Hepatic stellate cell (primary cell): ENCODE results near the gene RGS14.
"Not testable (repeated sequence)": the region's sequence is repeated elsewhere in the genome, so short reads cannot be mapped to it uniquely, and the experiment has no call there.

Source experiments
- DNase-seq: peaks from one replicate; pipeline ENCODE4 v3.0.0; 2011; ENCODE audit warnings: low spot score

RGS14 gene

DNA sequence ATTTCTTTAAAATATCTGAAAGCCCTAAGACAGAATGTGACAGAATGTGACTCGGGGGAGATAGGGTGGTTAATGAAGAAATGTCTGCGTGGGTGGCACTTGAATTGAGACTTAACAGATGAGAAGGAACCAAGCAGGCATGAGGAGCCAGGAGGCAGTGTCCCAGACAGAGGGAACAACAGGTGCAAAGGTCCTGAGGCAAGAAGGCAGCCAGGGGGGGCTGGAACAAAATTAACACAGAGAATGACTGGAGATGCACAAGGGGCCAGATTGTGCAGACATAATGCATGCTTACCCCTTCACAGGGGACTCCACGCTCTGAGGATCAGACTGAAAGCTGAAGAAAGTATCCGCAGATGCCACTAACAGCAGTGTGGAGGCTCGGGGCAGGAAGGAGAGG lies 8.0 kb upstream of the RGS14 start:
- no peak for DNase-seq

DNA sequence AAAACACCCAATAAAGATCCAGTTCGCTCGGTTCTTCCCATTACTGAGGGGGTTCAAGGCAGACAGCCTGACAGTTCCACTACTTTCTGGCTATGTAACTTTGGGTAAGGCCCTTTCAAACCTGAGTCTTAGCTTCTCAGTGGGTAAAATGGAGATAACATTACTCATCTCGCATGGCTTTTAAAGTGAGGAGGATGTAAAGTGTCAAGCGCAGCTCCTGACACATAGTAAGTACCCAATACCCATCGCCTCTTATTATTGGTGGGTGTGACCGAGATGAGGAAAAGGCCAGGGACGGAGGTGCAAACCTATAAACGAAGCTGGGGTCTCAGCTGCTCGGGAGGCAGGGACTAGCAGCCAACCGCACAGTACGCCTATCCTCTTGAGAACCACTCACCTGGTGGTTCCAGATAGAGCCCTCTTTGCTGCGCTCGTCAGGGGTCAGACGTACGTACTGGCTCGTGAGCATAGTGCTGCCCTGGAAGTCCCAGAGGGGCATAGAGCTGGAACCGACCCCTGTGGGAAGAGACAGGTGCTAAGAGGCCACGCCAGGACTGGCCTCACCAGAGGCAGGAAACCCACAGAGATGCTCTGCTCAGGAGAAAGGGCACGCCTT lies 6.8 kb upstream of the RGS14 start:
- no peak for DNase-seq

DNA sequence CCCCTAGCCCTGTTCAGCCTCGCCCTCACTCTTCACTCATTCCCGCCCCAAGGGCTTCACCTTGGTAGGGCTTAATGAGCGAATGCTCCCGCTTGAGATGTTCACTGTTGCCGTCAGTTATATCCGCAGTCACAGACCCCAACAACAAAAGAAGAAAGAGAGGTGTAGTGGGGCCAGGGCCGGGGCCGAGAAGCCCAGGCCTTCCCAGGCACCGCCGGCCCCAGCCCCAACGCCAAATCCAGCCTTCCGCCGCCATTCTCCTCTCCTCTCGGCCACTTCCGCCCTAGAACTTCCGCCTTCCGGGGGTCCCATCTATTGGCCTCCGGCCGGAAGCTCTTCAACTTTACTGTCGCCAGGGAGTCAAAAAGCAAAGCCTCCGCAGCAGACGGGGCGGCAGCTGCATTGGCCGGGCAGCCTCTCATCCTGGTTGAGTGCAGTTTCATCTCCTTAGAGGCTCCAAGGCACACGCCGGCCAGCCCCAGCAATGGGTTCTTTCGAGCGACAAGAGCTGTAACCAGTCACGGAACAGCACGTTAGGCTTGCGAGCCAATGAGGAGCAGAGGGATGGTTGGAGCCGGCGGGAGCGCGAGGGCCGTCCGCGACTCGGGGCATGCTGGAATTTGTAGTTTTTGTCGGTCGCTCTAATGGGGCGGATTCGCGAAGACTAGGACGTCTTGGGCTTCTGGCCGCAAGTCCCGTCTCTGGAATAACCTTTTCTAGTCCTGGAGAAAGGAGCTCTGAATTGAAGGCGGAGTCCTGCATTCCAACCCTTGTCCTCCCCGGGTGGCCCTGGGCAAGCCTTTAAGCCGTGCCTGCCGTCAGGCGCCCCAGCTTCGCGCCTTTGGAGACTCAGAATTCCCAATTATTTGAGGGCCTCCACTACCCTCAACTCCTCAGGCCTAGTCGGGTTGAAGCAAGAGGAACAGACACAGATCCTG lies 6.1 kb upstream of the RGS14 start, which contains the start of gene LMAN2:
Gene LMAN2 (minus strand): TSS at position 277 of the 938 bp plus-strand sequence. CDS start 21 bp downstream, at position 256.
- DNase-seq: peak; percentile 99

DNA sequence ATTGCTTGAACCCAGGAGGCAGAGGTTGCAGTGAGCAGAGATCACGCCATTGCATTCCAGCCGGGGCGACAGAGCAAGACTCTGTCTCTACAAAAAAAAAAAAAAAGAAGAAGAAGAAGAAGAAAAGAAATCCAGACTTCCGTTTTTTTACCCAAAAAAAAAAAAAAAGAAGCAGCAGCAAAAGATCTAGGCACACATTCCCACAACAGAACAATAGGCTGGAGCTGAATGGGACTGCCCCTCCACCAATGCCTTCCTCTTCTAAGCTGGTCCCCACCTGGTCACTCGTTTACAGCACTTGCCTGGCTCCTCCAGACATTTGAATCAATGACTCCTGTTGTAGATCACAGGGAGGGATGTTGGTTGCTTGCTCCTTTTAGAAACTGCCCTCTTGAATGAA lies 4.6 kb upstream of the RGS14 start:
- DNase-seq: no peak

DNA sequence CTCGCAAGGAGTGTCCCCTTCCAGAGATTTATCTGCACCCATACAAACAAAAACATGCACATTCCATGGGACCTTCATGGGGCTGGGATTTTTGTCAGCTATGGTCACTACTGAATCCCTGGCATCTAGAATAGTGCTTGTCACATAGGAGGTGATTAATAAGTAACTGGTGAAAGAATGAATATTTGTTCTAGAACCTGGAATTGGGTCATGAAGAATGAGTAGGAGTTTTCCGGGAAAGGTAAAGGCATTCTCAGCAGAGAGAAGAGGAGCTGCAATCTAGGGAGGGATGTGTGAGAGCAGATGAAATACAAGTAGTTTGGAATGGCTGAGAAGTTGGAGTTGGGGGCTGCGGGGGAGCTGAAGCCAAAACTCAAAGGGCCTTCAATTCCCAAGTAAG lies 3.5 kb upstream of the RGS14 start:
- no peak for DNase-seq

DNA sequence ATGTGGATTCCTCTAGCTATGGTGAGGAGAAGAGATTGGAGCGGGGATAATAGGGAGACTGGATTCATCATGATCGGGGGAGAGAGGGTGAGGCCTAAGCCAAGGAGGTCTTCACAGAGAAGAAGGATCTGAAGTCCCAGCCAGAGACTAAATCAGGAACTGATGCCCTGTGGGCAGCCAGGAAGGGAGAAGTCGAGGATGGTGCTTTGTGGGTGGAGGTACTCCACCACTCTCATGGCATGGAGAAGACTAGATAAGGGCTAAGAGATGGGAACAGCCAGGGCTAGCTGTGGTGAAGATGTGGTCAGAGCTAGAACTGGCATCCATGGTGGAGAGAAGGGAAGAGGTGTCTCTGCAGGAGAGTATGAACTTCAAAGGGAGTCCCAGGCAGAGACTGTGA lies 3.0 kb upstream of the RGS14 start:
- no peak for DNase-seq

DNA sequence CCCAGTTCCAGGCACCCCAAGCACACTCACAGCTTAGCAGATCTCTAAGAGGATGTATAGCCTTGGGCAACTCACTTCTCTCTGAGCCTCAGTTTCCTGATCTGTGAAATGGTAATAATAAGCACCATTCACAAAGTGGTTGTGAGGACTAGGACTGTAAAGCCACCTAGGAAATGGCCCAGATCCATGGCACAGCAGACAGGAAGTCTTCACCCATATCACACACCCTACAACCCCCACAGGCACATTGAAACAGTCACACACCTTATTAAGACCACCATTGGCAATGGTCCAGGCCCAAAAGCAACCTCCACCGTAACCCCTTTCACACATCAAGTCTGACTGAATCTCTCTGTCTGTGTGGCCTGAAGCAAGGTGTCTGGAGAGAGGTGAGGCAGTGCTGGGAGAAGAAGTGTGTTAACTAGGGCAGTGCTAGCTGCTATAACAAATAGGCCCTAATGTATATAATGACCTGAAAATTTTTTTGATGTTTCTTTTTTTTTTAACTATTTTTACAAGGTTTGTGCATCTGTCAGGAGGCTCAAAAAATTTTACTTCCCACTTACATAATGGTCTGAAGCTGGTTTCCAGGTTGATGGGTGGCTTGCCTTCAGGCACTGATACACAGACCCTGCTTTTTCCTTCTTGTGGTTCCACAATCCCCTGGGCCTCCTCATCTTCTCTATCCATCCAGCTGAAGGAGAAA lies 2.4 kb upstream of the RGS14 start:
- DNase-seq: no peak

DNA sequence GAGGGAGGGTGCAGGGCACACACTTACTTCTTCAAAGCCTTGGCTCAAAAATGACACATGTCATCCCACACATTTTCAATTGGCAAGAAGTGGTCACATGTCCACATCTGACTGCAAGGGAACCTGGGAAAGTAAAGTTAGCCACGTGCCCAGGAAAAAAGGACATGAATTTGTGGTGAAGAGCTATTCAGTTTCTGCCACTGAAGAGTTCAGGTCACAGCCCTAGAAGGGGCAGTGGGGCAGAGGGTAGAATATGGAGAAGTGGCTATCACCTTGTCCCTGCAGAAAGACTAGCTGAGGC lies 1.9 kb upstream of the RGS14 start:
- DNase-seq: no peak

DNA sequence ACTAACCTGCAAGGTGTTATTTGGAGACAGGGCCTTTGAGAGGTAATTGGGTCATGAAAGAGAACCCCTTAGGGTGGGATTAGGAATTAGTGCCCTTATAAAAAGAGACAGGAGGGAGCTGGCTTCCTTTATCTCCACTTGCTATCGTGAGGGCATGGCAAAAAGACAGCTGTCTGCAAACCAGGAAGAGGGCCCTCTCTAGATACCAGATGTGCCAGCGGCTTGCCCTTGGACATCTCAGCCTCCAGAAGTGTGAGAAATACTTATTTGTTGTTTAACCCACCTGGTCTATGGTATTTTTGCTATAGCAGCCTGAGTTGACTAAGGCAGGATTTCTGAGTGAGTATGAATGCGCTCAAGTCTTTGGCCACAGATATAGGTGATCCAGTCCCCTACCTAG lies 978 bp upstream of the RGS14 start:
- DNase-seq: no peak

DNA sequence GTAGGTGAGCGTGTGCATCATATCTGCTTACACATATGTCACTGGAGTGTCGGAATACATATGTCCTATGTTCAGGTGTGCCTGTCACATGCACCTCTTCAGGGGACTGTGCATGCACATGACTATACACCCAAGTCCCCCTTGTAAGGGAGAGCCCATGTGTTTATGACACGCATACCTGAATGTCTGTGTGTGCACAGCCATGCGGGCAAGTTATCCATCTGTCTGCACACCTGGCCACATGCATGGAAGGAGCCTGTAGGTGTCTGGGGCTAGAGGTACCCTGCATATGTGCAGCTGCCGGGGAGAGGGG lies 622 bp upstream of the RGS14 start:
- DNase-seq: no peak

DNA sequence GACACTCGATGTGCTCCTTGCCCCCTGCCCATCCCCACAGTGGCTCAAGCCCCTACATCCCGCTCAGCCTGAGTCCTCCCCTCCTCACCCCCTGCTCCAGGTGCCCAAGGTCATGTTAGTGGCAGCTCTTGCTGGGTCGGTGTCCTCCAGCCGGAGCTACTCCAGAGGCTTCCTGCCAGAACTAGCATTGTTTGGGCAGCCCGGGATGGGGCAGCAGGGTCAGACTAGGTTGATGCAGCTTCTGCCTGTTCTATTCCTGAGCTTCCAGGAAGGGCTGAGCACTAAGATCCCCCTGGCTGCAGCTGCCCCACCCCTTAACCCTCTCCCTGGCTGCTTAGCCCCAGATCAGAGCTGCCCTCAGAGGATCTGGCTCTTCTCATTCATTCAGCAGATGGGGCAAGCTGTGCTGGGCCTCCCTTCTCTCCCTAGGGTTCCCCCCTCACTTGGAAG lies 671 bp downstream of the RGS14 start:
- no peak for DNase-seq

DNA sequence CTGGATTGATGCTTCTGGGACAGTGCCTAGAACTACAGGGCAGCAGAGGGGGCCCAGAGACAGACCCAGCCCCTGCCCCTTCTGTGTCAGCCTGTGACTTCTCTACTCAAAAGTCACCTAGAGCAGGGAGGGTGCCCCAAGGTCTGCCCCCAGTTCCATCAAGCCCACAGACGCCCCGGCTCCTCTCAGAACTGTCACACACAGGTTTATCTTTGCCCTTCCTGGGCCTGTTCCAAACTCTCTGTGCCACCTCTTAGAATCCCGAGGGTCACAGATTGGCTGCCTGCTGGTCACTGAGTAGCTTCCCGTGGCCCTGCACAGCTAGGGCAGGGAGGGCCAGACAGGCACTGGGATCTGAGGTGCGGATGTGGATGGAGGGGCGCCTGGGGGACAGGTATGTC lies 1.7 kb downstream of the RGS14 start:
- DNase-seq: no peak

DNA sequence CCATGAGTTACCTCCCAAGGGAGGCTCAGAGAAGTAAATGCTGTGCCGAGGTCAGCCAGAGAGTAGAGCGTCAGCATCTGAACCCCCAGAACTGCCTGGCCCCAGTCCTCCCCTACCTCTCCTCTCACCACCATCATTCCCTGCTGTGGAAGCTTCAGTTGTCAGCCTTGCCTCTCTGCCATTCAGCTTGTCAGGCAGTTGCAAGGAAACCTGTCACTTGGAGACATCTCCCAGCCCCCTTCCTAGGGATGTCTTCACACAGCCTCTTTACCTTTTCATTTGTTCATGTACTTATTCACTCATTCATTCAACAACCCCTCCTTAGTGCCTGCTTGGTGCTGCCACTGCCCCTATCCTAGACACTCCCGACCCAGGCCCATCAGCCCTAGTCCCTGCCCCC lies 2.1 kb downstream of the RGS14 start:
- DNase-seq: no peak

DNA sequence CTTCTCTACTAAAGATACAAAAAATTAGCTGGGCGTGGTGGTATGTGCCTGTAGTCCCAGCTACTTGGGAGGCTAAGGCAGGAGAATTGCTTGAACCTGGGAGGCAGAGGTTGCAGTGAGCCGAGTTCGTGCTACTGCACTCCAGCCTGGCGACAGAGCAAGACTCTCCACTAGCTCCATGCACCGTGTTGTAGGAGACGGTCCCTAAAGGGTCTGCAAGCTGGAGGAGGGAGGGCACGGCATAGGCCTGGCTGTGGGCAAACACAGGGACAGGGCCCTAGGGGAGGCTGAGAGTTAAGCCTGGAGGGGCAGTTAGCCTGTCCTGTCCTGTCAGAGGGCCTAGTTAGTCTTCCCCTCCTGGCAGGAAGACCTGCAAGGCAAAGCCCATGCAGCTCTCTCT lies 3.0 kb downstream of the RGS14 start:
- DNase-seq: not testable (repeated sequence)

DNA sequence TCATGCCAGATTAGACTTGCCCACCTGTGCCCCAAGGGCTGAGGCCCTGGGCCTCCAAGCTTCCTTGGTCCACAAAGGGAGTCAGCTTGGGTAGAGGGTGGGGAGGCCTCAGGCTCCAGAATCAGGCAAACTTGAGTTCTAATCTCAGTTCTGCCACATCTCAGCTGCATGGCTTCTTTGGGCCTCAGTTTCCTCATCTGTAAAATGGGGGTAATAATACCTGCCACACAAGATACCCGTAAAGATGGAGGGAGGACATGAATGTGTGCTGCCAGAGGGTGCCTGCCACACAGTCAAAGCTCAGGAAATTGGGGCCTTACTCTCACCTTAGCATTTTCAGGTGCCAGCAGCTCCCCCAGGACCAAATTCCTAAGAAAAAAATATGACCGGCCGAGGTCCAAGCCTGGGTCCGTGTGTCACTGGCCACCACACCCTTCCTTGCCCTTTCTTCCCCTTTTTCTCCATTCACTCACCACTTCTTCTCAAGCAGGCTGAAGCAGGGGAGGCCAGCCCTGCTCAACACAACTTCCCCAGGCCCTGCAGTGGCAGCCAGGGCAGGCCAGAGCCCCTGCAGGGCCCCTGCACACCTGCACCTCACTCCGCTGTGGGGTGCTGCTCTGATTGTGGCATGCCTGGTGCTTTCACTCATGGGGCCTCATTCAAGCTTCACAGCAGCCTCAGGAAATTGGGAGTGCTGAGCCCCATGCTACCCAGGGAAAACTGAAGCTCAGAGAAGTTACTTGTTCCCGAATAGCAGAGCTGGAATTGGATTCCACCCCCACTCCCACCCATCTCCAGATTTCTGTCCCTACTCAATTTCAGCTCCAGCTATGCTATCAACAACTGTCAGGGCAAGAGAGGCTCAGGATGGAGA lies 3.9 kb downstream of the RGS14 start:
- no peak for DNase-seq

DNA sequence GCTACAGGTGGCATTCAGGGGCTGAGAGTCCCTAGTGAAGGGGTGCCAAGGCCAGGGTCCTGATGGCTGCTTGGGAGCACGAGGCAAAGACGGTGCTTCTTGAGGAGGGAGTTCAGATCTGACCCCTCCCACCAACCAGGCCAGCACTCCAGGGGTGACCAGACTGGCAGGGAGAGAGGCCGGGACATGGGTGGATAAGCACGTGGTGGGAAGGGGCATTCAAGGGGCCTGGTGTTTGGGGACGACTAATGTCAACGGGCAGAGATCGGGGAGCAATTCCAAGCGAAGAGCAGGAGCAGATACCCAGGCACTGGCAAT lies 4.5 kb downstream of the RGS14 start:
- DNase-seq: no peak

DNA sequence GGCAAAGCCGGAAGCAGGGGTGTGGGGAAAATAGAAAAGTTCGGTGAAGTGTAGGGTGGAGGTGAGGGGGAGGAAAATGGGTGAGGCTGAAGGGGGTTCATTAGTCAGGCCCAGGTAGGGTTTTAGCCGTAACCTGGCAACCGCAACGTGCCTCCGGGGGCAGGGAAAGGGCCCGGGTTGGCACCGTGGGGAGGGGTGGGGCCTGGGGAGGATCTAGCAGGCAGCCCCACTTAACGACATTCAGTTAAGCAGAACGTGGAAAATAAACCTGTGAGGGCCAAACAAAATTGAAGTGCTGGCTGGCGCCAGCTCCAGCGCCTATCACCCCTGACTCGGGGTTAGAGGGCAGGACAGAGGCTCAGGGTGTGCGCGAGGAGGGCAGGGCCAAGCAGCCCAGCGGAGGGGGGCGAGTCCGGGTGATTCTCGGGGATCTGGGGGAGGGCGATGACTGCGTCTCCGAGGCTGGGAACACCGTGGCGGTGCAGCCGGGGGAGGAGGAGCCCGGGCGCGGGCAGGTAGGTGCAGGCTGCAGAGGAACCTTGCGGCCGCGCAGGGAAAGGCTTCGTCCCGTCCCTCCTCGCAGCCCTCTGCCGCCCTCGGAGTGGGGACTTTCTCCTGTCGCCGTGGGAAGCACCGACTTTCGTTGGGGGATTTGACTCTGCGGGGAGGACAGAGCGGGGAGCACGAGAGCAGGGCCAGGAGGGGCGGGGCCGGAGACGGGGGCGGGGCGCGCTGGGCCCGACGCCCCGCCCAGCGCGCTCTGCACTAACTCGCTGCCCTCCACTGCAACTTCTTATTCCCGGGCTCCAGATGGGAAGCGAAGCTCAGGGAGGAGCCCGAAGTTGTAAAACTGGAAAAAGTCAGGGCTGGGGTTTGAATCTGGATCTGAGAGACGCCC lies 5.1 kb downstream of the RGS14 start:
- peak; percentile 70 for DNase-seq

DNA sequence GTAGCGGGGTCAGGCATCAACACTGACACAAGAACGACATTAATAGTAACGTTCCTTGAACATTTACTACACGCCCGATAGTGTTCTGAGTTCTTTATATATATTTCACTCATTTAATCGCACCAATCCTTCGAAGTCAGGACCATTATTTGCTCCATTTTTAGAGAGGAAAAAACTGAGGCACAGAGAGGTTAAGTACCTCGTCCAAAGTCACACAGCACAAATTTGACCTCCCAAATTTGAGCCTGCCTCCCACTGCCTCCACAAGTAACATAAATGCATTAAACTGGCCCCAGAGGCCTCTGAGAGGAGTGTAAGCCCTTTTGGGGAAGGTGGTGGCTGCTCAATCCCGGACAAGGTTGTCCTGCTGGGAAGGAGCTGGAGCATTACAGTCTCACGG lies 5.8 kb downstream of the RGS14 start:
- no peak for DNase-seq

DNA sequence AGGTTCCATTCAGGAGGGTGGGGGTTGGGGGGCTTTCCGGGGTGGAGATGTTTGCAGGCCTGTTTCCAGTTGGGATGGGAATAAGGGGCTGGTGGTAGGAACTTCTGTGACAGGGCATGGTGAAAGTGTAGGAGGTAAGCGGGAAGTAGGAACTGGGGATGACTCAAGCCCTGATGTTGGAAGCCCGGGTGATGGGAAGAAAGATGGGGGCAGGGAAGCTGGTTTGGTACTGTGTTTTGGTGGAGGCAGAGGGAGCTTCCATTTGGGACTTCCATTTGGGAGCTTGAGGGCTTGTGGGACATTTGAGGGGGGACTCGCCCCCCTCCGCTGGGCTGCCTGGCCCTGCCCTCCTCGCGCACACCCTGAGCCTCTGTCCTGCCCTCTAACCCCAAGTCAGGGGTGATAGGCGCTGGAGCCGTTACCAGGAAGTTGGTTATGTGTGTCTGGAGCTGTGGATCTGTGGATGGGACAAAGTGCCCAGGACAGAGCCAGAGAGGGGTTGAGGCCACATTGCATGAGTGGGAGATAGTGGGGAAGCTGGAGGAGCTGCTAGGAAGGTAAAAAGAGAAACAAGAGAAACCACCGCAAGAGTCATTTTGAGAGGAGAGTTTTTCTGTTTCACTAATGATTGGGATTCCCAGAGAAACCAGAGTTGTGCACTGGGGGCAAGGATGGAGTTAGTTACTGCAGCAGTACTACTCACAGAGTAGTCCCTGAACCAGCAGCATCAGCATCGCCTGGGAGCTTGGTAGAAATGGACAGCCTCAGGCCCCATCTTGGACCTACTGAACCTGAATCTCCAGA lies 6.6 kb downstream of the RGS14 start:
- DNase-seq: no peak

DNA sequence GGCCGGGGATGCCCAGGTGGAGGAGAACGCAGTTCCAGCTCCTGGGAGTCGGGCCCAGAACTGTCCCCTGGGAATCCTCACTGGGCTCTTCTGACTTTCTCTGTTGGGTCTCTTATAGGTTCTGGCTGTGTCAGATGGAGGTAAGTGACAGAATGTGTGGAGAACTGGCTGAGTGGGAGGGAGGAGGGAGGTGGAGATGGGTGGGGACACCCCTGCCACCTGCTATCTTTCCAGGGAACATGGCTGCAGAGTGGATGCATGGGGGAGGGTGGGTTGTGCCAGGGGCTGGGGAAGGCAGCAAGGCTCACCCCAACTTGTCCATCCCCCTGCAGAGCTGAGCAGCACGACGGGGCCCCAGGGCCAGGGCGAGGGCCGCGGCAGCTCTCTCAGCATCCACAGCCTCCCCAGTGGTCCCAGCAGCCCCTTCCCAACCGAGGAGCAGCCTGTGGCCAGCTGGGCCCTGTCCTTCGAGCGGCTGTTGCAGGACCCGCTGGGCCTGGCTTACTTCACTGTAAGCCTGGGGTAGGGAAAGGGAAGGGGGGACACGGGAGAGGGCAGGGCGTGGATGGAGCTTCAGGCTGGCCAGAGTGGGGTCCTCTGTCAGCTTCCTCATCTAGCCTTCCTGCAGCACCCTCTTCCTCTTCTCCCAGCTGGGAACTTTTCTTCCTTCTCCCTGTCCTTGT lies 8.3 kb downstream of the RGS14 start:
- no peak for DNase-seq
